ENCODE data around the gene CADM1. TPM values are rescaled to one million over a fixed set of nuclear protein-coding genes. Genes with fewer than 3 reads are reported as not detected.

The CADM1 gene
- total and polyA plus RNA-seq, 2 donors (not counting 3 experiments of a cell fraction or from before 2014, with no cell fraction given) = 0.52 to 2.6 TPM

- no peak overlapping the region for H3K4me3 ChIP-seq (replicated peaks in 1 of 3; ENCODE audit: insufficient read depth in 1 of 3, low read depth in 1 of 3, low read length in 3 of 3)
- no peaks in the 10 kb centered on the region for H3K9me1 ChIP-seq (replicated peaks; ENCODE audit: control insufficient read depth, extremely low read depth, insufficient read depth, low read length)
- H3K27ac ChIP-seq (ENCODE audit: insufficient read depth, low read depth, low read length) = no peak overlapping the region
- H2AFZ ChIP-seq (ENCODE audit: low read depth, low read length) = no peak overlapping the region
- H3K9me3 ChIP-seq (replicated peaks; ENCODE audit: control insufficient read depth, insufficient read depth, low read length) = no peaks in the 10 kb centered on the region
- FAIRE-seq = no peak
- H3K27me3 ChIP-seq (ENCODE audit: control insufficient read depth in 2 of 2, insufficient read depth in 2 of 2, low read length in 2 of 2) = no peaks in the 10 kb centered on the region
- POLR2A ChIA-PET = no interaction called here
- no peaks in the 10 kb centered on the region for H3K4me1 ChIP-seq (ENCODE audit: control insufficient read depth, extremely low read depth, insufficient read depth, low read length)
- TF ChIP-seq EZH2 (IDR thresholded peaks at IDR 0.05; ENCODE audit: borderline replicate concordance, low read depth, low read length, severe bottlenecking) = no peak
- TF ChIP-seq POLR2AphosphoS5 (IDR thresholded peaks at IDR 0.05; ENCODE audit: insufficient read depth, low read depth, low read length) = no peak
- no peak for TF ChIP-seq JUN (IDR thresholded peaks at IDR 0.05; ENCODE audit: borderline replicate concordance, insufficient read depth, insufficient read length, low read depth)
- TF ChIP-seq POLR2A (IDR thresholded peaks at IDR 0.05; ENCODE audit: low read depth, low read length) = no peak
- TF ChIP-seq MYC (IDR thresholded peaks at IDR 0.05; ENCODE audit: low read depth, low read length) = no peak
- no peak for TF ChIP-seq GATA2 (IDR thresholded peaks at IDR 0.05; ENCODE audit: insufficient read depth, insufficient read length, low read depth, low read length)
- no peak for TF ChIP-seq CTCF (IDR thresholded peaks at IDR 0.05; ENCODE audit: extremely low read depth in 1 of 2, insufficient read depth in 1 of 2, low read depth in 1 of 2, low read length in 2 of 2)
- no peaks in the 10 kb centered on the region for H3K79me2 ChIP-seq (ENCODE audit: control insufficient read depth, insufficient read depth, low read length)
- DNase-seq (ENCODE audit: low read depth, low spot score) = no peak
- no TSS peak for BruUV-seq (replicated peaks)
- intact Hi-C loops (cut with micrococcal nuclease) (no loop called here), dilution Hi-C loops (cut with MboI; ENCODE audit: extremely low pct_ligation_motif_present, low sequenced_read_pairs) (no loop called here)
- no peak overlapping the region for H3K9ac ChIP-seq (replicated peaks; ENCODE audit: extremely low read depth, insufficient read depth, low read length)
- CTCF ChIA-PET = no interaction called here
- H4K20me1 ChIP-seq (replicated peaks; ENCODE audit: control insufficient read depth, extremely low read depth, insufficient read depth, low read length) = no peaks in the 10 kb centered on the region
- H3K4me2 ChIP-seq (ENCODE audit: insufficient read depth, low read length) = no peak overlapping the region
- H3K36me3 ChIP-seq (ENCODE audit: control insufficient read depth in 2 of 2, extremely low read depth in 1 of 2, insufficient read depth in 2 of 2, low read length in 2 of 2) = no peaks in the 10 kb centered on the region
Measured at GRCh38 chr11:115390441-115390840, 113.8 kb downstream of the CADM1 start.

- Histone ChIP-seq H3K9ac (replicated peaks; ENCODE audit: extremely low read depth, insufficient read depth, low read length) (no peak overlapping the region), H3K27ac (ENCODE audit: insufficient read depth, low read depth, low read length) (no peak overlapping the region), H3K36me3 (ENCODE audit: control insufficient read depth in 2 of 2, extremely low read depth in 1 of 2, insufficient read depth in 2 of 2, low read length in 2 of 2) (no peaks in the 10 kb centered on the region), H4K20me1 (replicated peaks; ENCODE audit: control insufficient read depth, extremely low read depth, insufficient read depth, low read length) (no peaks in the 10 kb centered on the region), H3K4me3 (replicated peaks in 1 of 3; ENCODE audit: insufficient read depth in 1 of 3, low read depth in 1 of 3, low read length in 3 of 3) (no peak overlapping the region), H3K9me1 (replicated peaks; ENCODE audit: control insufficient read depth, extremely low read depth, insufficient read depth, low read length) (no peaks in the 10 kb centered on the region), H3K79me2 (ENCODE audit: control insufficient read depth, insufficient read depth, low read length) (no peaks in the 10 kb centered on the region), H3K4me1 (ENCODE audit: control insufficient read depth, extremely low read depth, insufficient read depth, low read length) (no peaks in the 10 kb centered on the region), H3K9me3 (replicated peaks; ENCODE audit: control insufficient read depth, insufficient read depth, low read length) (no peaks in the 10 kb centered on the region), H2AFZ (ENCODE audit: low read depth, low read length) (no peak overlapping the region), H3K27me3 (ENCODE audit: control insufficient read depth in 2 of 2, insufficient read depth in 2 of 2, low read length in 2 of 2) (no peaks in the 10 kb centered on the region), H3K4me2 (ENCODE audit: insufficient read depth, low read length) (no peak overlapping the region)
- DNase-seq (ENCODE audit: low read depth, low spot score) (no peak), FAIRE-seq (no peak)
- dilution Hi-C loops (cut with MboI; ENCODE audit: extremely low pct_ligation_motif_present, low sequenced_read_pairs) (no loop called here), intact Hi-C loops (cut with micrococcal nuclease) (no loop called here)
- ChIA-PET POLR2A (no interaction called here), CTCF (no interaction called here)
- no TSS peak for BruUV-seq (replicated peaks)
- TF ChIP-seq POLR2AphosphoS5 (IDR thresholded peaks at IDR 0.05; ENCODE audit: insufficient read depth, low read depth, low read length) (no peak), CTCF (IDR thresholded peaks at IDR 0.05; ENCODE audit: extremely low read depth in 1 of 2, insufficient read depth in 1 of 2, low read depth in 1 of 2, low read length in 2 of 2) (no peak), POLR2A (IDR thresholded peaks at IDR 0.05; ENCODE audit: low read depth, low read length) (no peak), MYC (IDR thresholded peaks at IDR 0.05; ENCODE audit: low read depth, low read length) (no peak), GATA2 (IDR thresholded peaks at IDR 0.05; ENCODE audit: insufficient read depth, insufficient read length, low read depth, low read length) (no peak), JUN (IDR thresholded peaks at IDR 0.05; ENCODE audit: borderline replicate concordance, insufficient read depth, insufficient read length, low read depth) (no peak), MAX (IDR thresholded peaks at IDR 0.05; ENCODE audit: insufficient read depth, insufficient read length) (no peak), FOS (IDR thresholded peaks at IDR 0.05; ENCODE audit: borderline replicate concordance, insufficient read depth, low read length) (no peak), EZH2 (IDR thresholded peaks at IDR 0.05; ENCODE audit: borderline replicate concordance, low read depth, low read length, severe bottlenecking) (no peak)
Measured at GRCh38 chr11:115389790-115390189, 114.4 kb downstream of the CADM1 start.
